LNCAP (cell line): ENCODE results near the gene HTR2C.

Experiments used
- CTCF ChIP-seq: fragments of 450-650 bp; IDR thresholded peaks from 2 replicates; pipeline ENCODE4 v1.5.1; 2017; ENCODE audit warnings: mild to moderate bottlenecking

HTR2C gene

GRCh38 chrX:114924856-114925255 lies 341.0 kb downstream of the HTR2C start:
- TF ChIP-seq CTCF = no peak

- no peak for TF ChIP-seq CTCF
Observed at GRCh38 chrX:114930227-114930626, 346.3 kb downstream of the HTR2C start.

DNA sequence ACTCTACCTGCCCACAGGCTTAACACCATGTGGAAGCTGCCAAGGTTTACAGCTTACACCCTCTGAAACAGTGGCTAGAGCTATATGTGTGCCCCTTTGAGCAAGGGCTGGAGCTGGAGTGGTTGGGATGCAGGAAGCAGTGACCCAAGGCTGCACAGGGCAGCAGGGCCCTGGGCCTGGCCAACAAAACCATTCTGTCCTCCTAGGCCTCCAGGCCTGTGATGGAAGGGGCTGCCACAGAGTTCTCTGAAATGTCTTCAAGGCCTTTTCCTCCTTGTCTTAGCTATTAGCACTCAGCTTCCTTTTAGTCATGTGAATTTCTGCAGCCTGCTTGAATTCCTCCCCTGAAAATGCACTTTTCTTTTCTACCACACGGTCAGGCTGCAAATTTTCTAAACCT lies 348.7 kb downstream of the HTR2C start:
- TF ChIP-seq CTCF = no peak

- TF ChIP-seq CTCF = no peak
Observed at GRCh38 chrX:114952696-114953095, 368.8 kb downstream of the HTR2C start.
